Mesendoderm (in vitro differentiated cells): ENCODE measurements around the gene ABCA1.

Experiments used
- DNase-seq: peaks from one replicate; pipeline ENCODE4 v3.0.0; 2013
- H2AK5ac ChIP-seq: 2 replicates; pipeline ENCODE4 v1.6.1; 2013; ENCODE audit warnings: low read length, inconsistent platforms
- H2BK120ac ChIP-seq: 2 replicates; pipeline ENCODE4 v1.6.1; 2013; ENCODE audit warnings: low read depth, mild to moderate bottlenecking, low read length, moderate library complexity, mixed read lengths
- H2BK15ac ChIP-seq: replicated peaks from 2 replicates; pipeline ENCODE4 v1.6.1; 2013; ENCODE audit warnings: low read depth, mild to moderate bottlenecking, moderate library complexity
- H2BK5ac ChIP-seq: 2 replicates; pipeline ENCODE4 v1.6.1; 2013; ENCODE audit warnings: low read length, inconsistent platforms
- H3K18ac ChIP-seq: 2 replicates; pipeline ENCODE4 v1.6.1; 2013; ENCODE audit warnings: mild to moderate bottlenecking, low read length, mixed read lengths
- H3K23ac ChIP-seq: one replicate; pipeline ENCODE4 v1.6.1; 2013; ENCODE audit warnings: low read length
- H3K27ac ChIP-seq: 2 replicates; pipeline ENCODE4 v1.5.1; 2013; ENCODE audit warnings: low read depth, mild to moderate bottlenecking, inconsistent platforms, low read length, moderate library complexity
- H3K27me3 ChIP-seq: 2 replicates; pipeline ENCODE4 v1.6.1; 2013; ENCODE audit warnings: low read length, control low read depth, mild to moderate bottlenecking, inconsistent platforms; ENCODE audit not compliant: insufficient read depth, poor library complexity
- H3K36me3 ChIP-seq: 2 replicates; pipeline ENCODE4 v1.6.1; 2013; ENCODE audit warnings: low read length, inconsistent platforms; ENCODE audit not compliant: control insufficient read depth, insufficient read depth
- H3K4ac ChIP-seq: one replicate; pipeline ENCODE4 v1.6.1; 2013; ENCODE audit warnings: low read depth, mild to moderate bottlenecking, low read length, moderate library complexity
- H3K4me1 ChIP-seq: 2 replicates; pipeline ENCODE4 v1.6.1; 2013; ENCODE audit warnings: low read depth, low read length, inconsistent platforms; ENCODE audit not compliant: control insufficient read depth
- H3K4me2 ChIP-seq: 2 replicates; pipeline ENCODE4 v1.6.1; 2013; ENCODE audit warnings: low read length
- H3K4me3 ChIP-seq: 2 replicates; pipeline ENCODE4 v1.5.1; 2013; ENCODE audit warnings: mild to moderate bottlenecking, low read length
- H3K56ac ChIP-seq: one replicate; pipeline ENCODE4 v1.6.1; 2013; ENCODE audit warnings: low read length
- H3K79me1 ChIP-seq: 2 replicates; pipeline ENCODE4 v1.6.1; 2013; ENCODE audit warnings: low read length, inconsistent platforms
- H3K79me2 ChIP-seq: 2 replicates; pipeline ENCODE4 v1.6.1; 2013; ENCODE audit warnings: mild to moderate bottlenecking, low read length; ENCODE audit not compliant: control insufficient read depth, insufficient read depth
- H3K9ac ChIP-seq: 2 replicates; pipeline ENCODE4 v1.6.1; 2013; ENCODE audit warnings: low read length, inconsistent platforms
- H4K5ac ChIP-seq: one replicate; pipeline ENCODE4 v1.6.1; 2013; ENCODE audit warnings: low read length
- H4K8ac ChIP-seq: one replicate; pipeline ENCODE4 v1.6.1; 2013; ENCODE audit warnings: low read depth, mild to moderate bottlenecking, control low read depth, low read length, moderate library complexity
- WGBS: extraction: QIAGEN DNeasy Blood & Tissue Kit; methylation state at CpG from one replicate; pipeline ENCODE4 v1.1.7; 2013; ENCODE audit warnings: low lambda C conversion rate, missing lambda C conversion rate; ENCODE audit not compliant: insufficient coverage; ENCODE audit errors: extremely low coverage; 5-methylcytosine and 5-hydroxymethylcytosine counted together

ABCA1 gene

GRCh38 chr9:104879555-104880309 lies 48.2 kb downstream of the ABCA1 start:
- no peak overlapping the region for H4K8ac ChIP-seq
- H4K5ac ChIP-seq, result no peak overlapping the region
- no peaks in the 10 kb centered on the region for H3K27me3 ChIP-seq
- no peak overlapping the region for H2AK5ac ChIP-seq
- H3K36me3 ChIP-seq, result no peaks in the 10 kb centered on the region
- WGBS, result no CpG with 5 or more reads among the region's 5 CpGs
- no peak overlapping the region for H3K4ac ChIP-seq
- H3K23ac ChIP-seq, result no peak overlapping the region
- no peak overlapping the region for H2BK5ac ChIP-seq
- H3K79me1 ChIP-seq, result no peaks in the 10 kb centered on the region
- H2BK15ac ChIP-seq, result no peak overlapping the region
- peaks cover 5% of the 10 kb centered on the region for H3K4me1 ChIP-seq
- H3K9ac ChIP-seq, result no peak overlapping the region
- no peak overlapping the region for H2BK120ac ChIP-seq
- H3K18ac ChIP-seq, result no peak overlapping the region
- H3K4me2 ChIP-seq, result no peak overlapping the region
- no peak overlapping the region for H3K27ac ChIP-seq
- no peaks in the 10 kb centered on the region for H3K79me2 ChIP-seq
- no peak overlapping the region for H3K4me3 ChIP-seq
- H3K56ac ChIP-seq, result no peak overlapping the region
- no peak for DNase-seq

DNA sequence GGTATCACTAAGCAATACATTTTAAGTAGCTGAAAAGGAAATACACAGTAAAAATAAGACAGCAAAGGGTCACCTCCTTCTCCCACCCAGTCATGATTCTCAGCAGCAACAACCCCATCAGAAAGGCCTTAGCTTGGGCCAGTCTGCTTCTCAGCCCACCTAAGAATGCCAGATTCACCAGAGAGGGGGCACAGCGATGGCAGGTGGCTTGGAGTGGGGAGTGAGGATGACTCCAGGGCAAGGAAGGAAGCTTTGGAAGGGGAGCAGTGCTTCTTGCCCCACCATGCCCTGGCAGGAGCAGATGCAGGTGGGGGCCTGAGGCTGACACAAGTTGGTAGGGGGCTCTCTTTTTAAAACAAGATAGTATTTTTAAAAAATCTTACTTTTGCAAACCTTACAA lies 51.4 kb downstream of the ABCA1 start:
- Histone ChIP-seq H3K79me1 (no peaks in the 10 kb centered on the region), H3K18ac (no peak overlapping the region)

GRCh38 chr9:104875897-104876296 lies 52.1 kb downstream of the ABCA1 start:
- H3K9ac ChIP-seq, result no peak overlapping the region
- H3K4me3 ChIP-seq, result no peak overlapping the region
- H4K8ac ChIP-seq, result no peak overlapping the region
- H3K79me2 ChIP-seq, result no peaks in the 10 kb centered on the region
- no peak overlapping the region for H2BK15ac ChIP-seq
- H3K4me2 ChIP-seq, result no peak overlapping the region
- H3K56ac ChIP-seq, result no peak overlapping the region
- no peaks in the 10 kb centered on the region for H3K27me3 ChIP-seq
- H2AK5ac ChIP-seq, result no peak overlapping the region
- H2BK5ac ChIP-seq, result no peak overlapping the region
- H4K5ac ChIP-seq, result no peak overlapping the region
- H3K79me1 ChIP-seq, result no peaks in the 10 kb centered on the region
- H3K18ac ChIP-seq, result no peak overlapping the region
- no peaks in the 10 kb centered on the region for H3K4me1 ChIP-seq
- H2BK120ac ChIP-seq, result no peak overlapping the region
- no peak overlapping the region for H3K23ac ChIP-seq
- H3K27ac ChIP-seq, result no peak overlapping the region
- WGBS, result no CpG with 5 or more reads among the region's 4 CpGs
- H3K4ac ChIP-seq, result no peak overlapping the region
- no peak for DNase-seq
- no peaks in the 10 kb centered on the region for H3K36me3 ChIP-seq

More for the DNA sequence above, 51.4 kb downstream of the ABCA1 start:
- no peaks in the 10 kb centered on the region for H3K79me2 ChIP-seq
- H3K23ac ChIP-seq, result no peak overlapping the region
- no peak overlapping the region for H3K4me2 ChIP-seq
- no peak overlapping the region for H3K9ac ChIP-seq
- no peak overlapping the region for H2BK5ac ChIP-seq
- no peaks in the 10 kb centered on the region for H3K27me3 ChIP-seq
- H3K56ac ChIP-seq, result no peak overlapping the region
- no peak overlapping the region for H4K5ac ChIP-seq
- H3K27ac ChIP-seq, result no peak overlapping the region
- no peak overlapping the region for H3K4me3 ChIP-seq
- no peak overlapping the region for H3K4ac ChIP-seq
- H3K4me1 ChIP-seq, result peaks cover 3% of the 10 kb centered on the region
- H2BK15ac ChIP-seq, result no peak overlapping the region
- H4K8ac ChIP-seq, result no peak overlapping the region
- H3K36me3 ChIP-seq, result no peaks in the 10 kb centered on the region
- H2BK120ac ChIP-seq, result no peak overlapping the region
- no CpG with 5 or more reads among the region's 1 CpG for WGBS
- no peak overlapping the region for H2AK5ac ChIP-seq
- DNase-seq, result no peak

DNA sequence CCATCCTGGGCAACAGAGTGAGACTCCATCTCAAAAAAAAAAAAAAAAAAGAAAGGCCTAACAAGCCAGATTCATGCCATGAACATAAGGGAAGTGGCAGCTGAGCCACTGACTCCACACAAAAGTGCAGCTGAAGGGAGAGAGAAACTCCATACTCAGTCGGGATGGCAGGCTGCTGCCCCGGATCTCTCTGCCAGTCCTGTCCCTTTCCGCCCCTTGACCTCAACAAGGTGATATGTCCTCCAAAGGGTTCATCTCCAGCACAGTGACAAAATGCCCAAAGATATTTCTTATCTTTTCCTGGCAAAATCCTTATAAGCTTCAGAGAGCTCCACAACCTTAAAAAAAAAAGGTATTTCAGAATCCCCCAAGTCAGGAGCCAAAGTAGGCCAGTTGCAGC lies 52.6 kb downstream of the ABCA1 start:
- no CpG with 5 or more reads among the region's 3 CpGs for WGBS
- Histone ChIP-seq H3K18ac (no peak overlapping the region), H3K4me1 (no peaks in the 10 kb centered on the region), H4K5ac (no peak overlapping the region), H3K79me1 (no peaks in the 10 kb centered on the region), H3K79me2 (no peaks in the 10 kb centered on the region), H2BK15ac (no peak overlapping the region), H2BK5ac (no peak overlapping the region), H3K36me3 (no peaks in the 10 kb centered on the region), H2BK120ac (no peak overlapping the region), H3K56ac (no peak overlapping the region), H3K9ac (no peak overlapping the region), H4K8ac (no peak overlapping the region), H3K4me2 (no peak overlapping the region), H3K4ac (no peak overlapping the region), H2AK5ac (no peak overlapping the region), H3K27me3 (no peaks in the 10 kb centered on the region), H3K27ac (no peak overlapping the region), H3K23ac (no peak overlapping the region), H3K4me3 (no peak overlapping the region)
- DNase-seq, result no peak

DNA sequence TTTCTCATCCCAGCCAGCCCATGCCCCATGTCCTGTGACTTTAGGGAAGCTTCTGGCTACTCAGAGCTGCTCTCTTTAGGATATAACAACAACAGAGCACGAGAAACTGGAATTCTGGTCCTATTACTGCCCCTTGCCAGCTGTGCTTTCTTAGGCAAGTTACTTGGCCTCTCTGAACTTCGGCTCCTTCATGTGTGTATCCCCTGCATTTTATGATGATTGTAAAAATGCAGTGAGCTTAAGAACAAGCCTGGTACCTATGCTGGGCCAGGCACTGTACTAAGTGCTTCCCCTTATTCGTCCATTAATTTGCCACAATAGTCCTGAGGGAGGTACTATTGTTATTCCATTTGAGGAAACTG lies 54.5 kb downstream of the ABCA1 start:
- no peak overlapping the region for H2BK120ac ChIP-seq
- H3K9ac ChIP-seq, result no peak overlapping the region
- no peak overlapping the region for H3K4me2 ChIP-seq
- H3K4ac ChIP-seq, result no peak overlapping the region
- H3K79me2 ChIP-seq, result no peaks in the 10 kb centered on the region
- WGBS, result no CpG with 5 or more reads among the region's 3 CpGs
- no peak overlapping the region for H2AK5ac ChIP-seq
- no peaks in the 10 kb centered on the region for H3K79me1 ChIP-seq
- DNase-seq, result no peak
- no peak overlapping the region for H3K23ac ChIP-seq
- H3K27ac ChIP-seq, result no peak overlapping the region
- H3K27me3 ChIP-seq, result no peaks in the 10 kb centered on the region
- H2BK5ac ChIP-seq, result no peak overlapping the region
- H3K56ac ChIP-seq, result no peak overlapping the region
- no peak overlapping the region for H3K4me3 ChIP-seq
- no peak overlapping the region for H2BK15ac ChIP-seq
- no peaks in the 10 kb centered on the region for H3K36me3 ChIP-seq
- H4K8ac ChIP-seq, result no peak overlapping the region
- H3K18ac ChIP-seq, result no peak overlapping the region
- H3K4me1 ChIP-seq, result peaks cover 2% of the 10 kb centered on the region
- H4K5ac ChIP-seq, result no peak overlapping the region
